ENCODE data around the gene FOXL2.
"Not testable (repeated sequence)": the region's sequence is repeated elsewhere in the genome, so short reads cannot be mapped to it uniquely, and the experiment has no call there.

The FOXL2 gene

GRCh38 chr3:138923531-138923994, 23.4 kb downstream of the FOXL2 start:
- DNase-seq: peak; percentile 54

- not testable (repeated sequence) for DNase-seq
Observed at GRCh38 chr3:138922400-138922799, 24.5 kb downstream of the FOXL2 start.

DNA sequence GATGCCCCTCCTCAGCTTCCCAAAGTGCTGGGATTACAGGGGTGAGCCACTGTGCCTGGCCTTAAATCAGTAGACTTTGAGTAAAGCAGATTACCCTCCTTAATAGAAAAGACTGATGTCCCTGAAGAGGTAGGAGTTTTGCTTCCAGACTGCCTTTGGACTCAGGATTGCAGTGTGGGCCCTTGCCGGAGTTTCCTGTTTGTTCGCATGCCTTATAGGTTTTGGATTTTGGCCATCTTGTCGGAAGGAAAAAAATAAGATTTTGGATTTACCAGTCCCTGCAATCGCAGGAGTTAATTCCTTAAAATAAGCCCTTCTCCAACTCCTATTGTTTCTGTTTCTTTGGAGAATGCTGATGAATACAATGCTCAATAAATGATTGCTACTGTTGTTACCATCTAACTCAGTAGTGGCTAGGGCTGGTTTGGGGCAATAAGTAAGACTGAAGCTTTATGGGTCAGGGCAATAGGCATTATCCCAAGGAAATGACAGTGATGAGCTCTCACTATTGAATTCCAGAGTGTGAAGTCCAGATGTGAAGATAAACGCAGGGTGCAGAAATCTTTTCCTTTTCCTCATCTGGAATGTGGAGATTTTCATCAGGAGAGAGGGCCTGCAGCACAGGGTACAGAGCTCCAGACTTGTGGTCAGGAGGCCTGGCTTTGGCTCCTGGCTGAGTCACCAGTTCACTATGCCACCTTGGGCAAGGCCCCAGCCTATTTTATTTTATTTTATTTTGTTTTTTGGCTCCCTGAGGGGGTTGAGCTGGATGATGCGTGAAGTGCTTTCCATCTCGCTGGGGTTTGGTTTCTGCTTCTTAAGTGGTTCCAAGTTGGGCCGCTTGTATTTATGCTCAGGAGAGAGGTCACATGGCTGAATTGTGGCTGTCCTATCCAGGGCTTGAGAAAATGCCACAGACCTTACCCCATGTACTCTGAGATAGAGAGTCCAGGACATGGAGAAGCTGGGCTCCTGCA, 25.3 kb downstream of the FOXL2 start:
- no peak for DNase-seq

- DNase-seq: no peak
Observed at GRCh38 chr3:138919325-138919724, 27.6 kb downstream of the FOXL2 start.

DNA sequence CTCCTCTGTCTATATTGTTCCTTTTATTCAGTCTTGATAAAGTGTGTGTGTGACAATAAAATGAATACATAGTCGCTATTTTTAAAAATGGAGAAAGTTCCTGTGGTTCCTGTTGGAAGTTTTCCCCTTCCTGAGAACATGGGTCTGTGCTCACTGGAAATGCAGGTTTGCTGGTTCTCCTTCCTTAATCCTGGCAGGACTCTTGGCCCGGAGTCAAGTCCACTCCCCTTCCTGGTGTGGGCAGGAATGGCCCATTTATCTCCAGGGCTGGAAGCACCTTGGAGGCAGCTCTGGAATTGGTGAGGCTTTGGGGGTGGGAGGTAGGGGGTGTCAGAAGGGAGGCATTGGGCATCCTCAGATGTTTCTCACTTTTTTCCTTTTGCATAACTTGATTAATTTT, 30.1 kb downstream of the FOXL2 start:
- no peak for DNase-seq

DNA sequence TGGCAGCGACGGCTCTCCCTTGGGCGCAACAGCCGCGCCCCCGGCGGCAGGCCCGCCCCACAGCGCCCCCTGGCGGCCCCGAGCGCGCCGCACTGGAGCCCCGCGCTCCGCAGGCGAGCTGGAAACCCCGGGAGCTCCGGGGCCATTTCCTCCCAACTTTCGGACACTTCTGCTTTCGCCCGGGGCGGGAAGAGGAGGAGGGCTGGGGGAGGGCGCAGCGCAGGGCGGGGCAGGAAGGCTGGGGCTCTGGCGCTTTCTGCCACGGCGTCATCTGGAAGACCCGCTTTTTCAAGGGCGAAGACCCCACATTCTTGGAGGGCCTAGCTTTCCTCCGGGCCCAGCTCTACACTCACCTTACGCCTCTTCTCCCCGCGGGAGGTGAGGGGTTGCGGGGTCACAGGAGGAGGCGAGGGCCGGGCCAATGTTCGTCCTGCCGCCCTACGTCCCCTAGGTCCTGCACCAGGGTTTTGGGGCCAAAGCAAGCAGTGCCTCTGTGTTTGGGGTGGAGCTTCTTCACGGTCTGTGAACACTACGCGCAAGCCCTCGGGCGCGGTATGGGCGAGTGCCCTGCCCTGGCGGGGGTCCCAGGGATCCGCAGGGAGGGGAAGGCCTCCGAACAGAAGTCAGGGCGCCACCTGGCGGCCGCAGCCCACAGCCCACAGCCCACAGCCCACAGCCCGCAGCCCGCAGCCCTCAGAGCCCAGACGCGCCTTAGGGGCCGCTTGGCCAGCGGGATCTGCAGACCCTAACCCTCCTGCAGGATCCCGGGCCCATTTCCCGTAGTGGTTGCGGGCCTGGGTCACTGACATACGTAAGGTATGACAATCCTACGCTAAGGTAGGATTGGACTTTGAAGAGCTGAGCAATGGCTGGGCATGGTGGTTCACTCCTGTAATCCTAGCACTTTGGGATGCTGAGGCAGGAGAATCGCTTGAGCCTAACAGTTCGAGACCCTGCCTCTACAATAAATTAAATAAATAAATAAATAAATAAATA, 31.1 kb downstream of the FOXL2 start:
- DNase-seq: peak; percentile 63

DNA sequence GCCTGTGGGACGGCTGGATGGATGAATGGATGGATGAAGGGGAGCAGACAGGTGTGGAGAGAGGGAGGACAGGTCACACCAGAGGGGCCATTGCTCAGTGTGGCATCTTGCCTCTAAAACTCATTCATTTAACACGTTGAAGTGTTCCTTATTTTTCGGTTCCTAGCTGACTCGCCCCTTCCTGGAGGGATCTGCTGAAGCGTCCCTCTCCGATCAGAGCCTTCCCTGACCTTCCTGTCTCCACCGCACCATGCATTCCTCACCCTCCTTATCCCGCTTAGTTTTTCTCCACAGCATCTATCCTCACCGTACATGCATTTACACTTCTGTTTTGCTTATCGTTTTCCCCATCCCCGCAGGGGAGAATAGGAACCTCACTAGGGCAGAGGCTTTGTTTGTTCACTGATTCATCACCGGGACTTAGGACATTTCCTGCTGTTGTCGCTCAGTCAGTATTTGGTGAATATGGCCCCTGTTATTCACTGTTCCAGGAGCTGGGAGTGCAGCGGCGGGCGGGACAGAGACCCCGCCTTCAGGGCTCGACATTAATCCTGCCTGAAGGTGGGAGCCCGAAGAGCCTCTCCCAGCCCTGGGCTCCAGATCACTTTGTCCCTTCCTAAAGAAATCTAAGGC, 32.0 kb downstream of the FOXL2 start:
- no peak for DNase-seq

- no peak for DNase-seq
Observed at GRCh38 chr3:138913766-138914165, 33.2 kb downstream of the FOXL2 start.

- DNase-seq: no peak
Observed at GRCh38 chr3:138912237-138912636, 34.7 kb downstream of the FOXL2 start.

GRCh38 chr3:138911621-138912020, 35.3 kb downstream of the FOXL2 start:
- DNase-seq: no peak

- DNase-seq: no peak
Observed at GRCh38 chr3:138909904-138910303, 37.0 kb downstream of the FOXL2 start.

DNA sequence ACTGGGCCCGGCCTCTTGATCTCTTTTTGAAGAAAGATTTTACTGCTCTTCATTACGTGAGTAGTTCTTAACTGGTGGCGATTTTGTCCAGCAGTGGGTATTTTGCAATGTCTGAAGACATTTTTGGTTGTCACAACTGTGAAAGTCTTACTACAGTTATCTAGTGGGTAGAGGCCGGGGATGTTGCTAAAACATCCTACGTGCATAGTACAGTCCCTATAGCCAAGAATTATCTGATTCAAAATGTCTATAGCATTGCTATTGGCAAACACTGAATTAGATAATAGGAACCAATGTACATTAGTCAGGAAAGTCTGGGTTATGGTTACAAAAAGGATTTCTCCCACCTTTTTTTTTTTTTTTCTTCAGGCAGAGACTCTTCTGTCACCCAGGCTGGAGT, 38.1 kb downstream of the FOXL2 start:
- DNase-seq: no peak

GRCh38 chr3:138907539-138907938, 39.4 kb downstream of the FOXL2 start:
- no peak for DNase-seq

DNA sequence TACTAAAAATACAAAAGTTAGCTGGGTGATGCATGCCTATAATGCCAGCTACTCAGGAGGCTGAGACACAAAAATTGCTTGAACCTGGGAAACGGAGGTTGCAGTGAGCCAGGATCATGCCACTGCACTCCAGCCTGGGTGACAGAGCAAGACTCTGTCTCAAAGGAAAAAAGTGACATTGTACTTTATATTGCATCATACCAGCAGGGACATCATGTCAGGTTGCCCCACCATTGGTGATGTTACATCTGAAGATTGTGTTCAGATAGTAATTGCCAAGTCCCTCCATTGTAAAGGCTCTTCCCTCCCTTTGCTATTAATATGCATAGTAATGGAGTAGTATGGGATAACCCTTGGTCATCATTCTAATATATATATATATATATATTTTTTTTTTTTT, 44.8 kb downstream of the FOXL2 start:
- DNase-seq: no peak

DNA sequence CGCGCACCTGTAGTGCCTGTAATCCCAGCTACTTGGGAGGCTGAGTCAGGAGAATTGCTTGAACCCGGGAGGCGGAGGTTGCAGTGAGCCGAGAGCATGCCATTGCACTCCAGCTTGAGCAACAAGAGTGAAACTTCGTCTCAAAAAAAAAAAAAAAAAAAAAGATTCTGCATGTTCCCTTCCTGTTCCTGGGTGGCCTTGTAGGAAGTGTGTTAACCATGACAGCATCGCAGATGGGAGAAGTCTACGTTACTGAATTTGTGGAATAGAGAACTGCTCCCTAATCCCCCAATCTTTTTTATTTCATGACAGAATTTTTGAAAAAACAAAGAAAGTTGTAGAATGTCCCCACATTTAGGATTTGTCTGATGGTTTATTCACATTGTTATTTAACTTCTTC, 45.4 kb downstream of the FOXL2 start:
- no peak for DNase-seq

GRCh38 chr3:138899351-138899991, 47.5 kb downstream of the FOXL2 start:
- DNase-seq: no peak

DNA sequence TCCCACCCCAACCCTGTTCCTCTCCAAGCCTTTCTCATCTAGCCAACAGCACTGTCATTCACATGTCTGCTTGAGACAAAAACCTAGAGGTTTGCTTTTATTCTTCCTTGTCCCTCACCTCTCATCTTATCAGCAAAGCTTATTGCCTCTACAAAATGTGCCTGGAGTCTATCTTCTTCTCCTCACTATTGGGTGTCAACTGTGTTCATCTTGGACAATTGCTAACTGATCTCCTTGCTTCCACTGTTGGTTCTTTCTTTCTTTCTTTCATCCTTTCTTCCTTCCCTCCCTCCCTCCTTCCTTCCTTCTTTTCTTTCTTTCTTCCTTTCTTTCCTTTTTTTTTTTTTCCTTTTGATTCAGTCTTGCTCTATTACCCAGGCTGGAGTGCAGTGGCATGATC, 48.2 kb downstream of the FOXL2 start:
- DNase-seq: no peak

- no peak for DNase-seq
Observed at GRCh38 chr3:138898301-138898700, 48.6 kb downstream of the FOXL2 start.

All from NCI-H510A treated with DMSO at 0.1 percent for 48 hours (cell line).